ENCODE measurements around the gene NUAK2. TPM values are rescaled to one million over a fixed set of nuclear protein-coding genes. Genes with fewer than 3 reads are reported as not detected.

The NUAK2 gene
- total and polyA plus RNA-seq, 2 of the 4 experiments (the other 2 are of a cell fraction): 7.2 to 17.6 TPM

DNA sequence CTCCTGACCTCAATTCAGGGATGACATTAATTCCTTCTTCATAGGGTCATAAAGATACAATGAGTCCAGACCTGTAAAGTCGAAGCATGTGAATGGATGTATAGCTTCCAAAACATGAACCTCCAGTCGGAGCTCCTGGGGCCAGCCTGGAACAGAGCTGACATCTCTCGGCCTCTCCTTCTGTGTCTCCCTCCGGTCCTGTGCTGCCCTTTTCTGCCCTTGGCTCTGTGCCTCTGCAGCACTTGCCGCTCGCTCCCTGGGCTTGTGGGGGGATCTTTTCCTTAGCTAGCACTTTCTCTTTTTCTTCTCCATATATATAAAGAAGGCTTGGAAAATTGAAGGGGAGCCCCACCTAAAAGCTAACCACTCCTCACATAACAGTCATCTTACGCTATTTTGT lies 51.3 kb downstream of the NUAK2 start:
- Histone ChIP-seq H2AK9ac (replicated peaks; ENCODE audit: low read depth, low read length, poor library complexity) (peak overlapping the region; percentile 77), H3K4me2 (ENCODE audit: low read depth, low read length) (no peak overlapping the region), H3K9ac (ENCODE audit: low read depth, low read length) (no peak overlapping the region), H2AK5ac (ENCODE audit: low read depth, low read length) (peak overlapping the region; percentile 81), H3K9me3 (ENCODE audit: control insufficient read depth, insufficient read depth, low read length) (no peaks in the 10 kb centered on the region), H4K91ac (ENCODE audit: insufficient read depth, low read depth, low read length) (no peak overlapping the region), H3K4me1 (ENCODE audit: control insufficient read depth, insufficient read depth, low read length) (peaks cover 15% of the 10 kb centered on the region), H3K27ac (ENCODE audit: insufficient read depth, low read length) (no peak overlapping the region), H3K18ac (ENCODE audit: low read depth, low read length) (no peak overlapping the region), H3K27me3 (ENCODE audit: control insufficient read depth, insufficient read depth, low read length) (no peaks in the 10 kb centered on the region), H3K14ac (replicated peaks; ENCODE audit: low read depth, low read length) (peak overlapping the region; percentile 8; the same call in 1 of the 2 replicates), H2AFZ (replicated peaks; ENCODE audit: low read length, poor library complexity) (no peak overlapping the region), H2BK20ac (ENCODE audit: low read depth, low read length) (peak overlapping the region; percentile 16; the same call in 1 of the 2 replicates), H3K4me3 (ENCODE audit: insufficient read depth, low read depth, low read length) (no peak overlapping the region), H4K20me1 (ENCODE audit: insufficient read depth, low read length) (no peaks in the 10 kb centered on the region), H2BK15ac (ENCODE audit: low read depth, low read length) (no peak overlapping the region), H3K56ac (ENCODE audit: extremely low read depth, insufficient read depth, low read length) (no peak overlapping the region), H2BK5ac (ENCODE audit: low read depth, low read length, poor library complexity, severe bottlenecking) (no peak overlapping the region), H3K23ac (ENCODE audit: low read depth, low read length) (no peak overlapping the region), H3K79me1 (ENCODE audit: low read depth in 1 of 2, low read length in 2 of 2) (peaks cover 3% of the 10 kb centered on the region in 2 experiments; a peak in 2 of 4 replicates), H4K5ac (ENCODE audit: low read depth, low read length) (no peak overlapping the region), H4K8ac (ENCODE audit: low read depth in 2 of 2, low read length in 2 of 2) (no peak overlapping the region), H3K36me3 (ENCODE audit: control insufficient read depth, insufficient read depth, low read length) (peaks cover 2% of the 10 kb centered on the region; the same call in 1 of the 2 replicates), H2BK120ac (ENCODE audit: low read depth, low read length) (peak overlapping the region; percentile 10; the same call in 1 of the 2 replicates), H3K9me1 (ENCODE audit: insufficient read depth, low read length) (peaks cover 11% of the 10 kb centered on the region), H3K4ac (ENCODE audit: low read depth, low read length) (0 out of 2 replicates have a peak overlapping the region, but pooled peaks have one; percentile 44)
- no TSS peak for BruUV-seq (replicated peaks)
- ATAC-seq (ENCODE audit: low read depth) (no peak), DNase-seq (no peak)
- WGBS, 2 experiments (ENCODE audit: extremely low coverage in 2 of 2, insufficient read length in 1 of 2): no CpG with 5 or more reads among the region's 7 CpGs
- POLR2A ChIA-PET (ENCODE audit: unreplicated experiment): no interaction called here
- in situ Hi-C loops (cut with MboI; ENCODE audit: low sequenced_read_pairs): loop anchor here (10.0 to 25.0 kb wide), 2 partner anchors 215 to 458 kb away; no protein-coding TSS in a partner anchor
- TF ChIP-seq RFX5 (IDR thresholded peaks at IDR 0.05; ENCODE audit: low read depth, low read length) (no peak), FOS (IDR thresholded peaks at IDR 0.05; ENCODE audit: low read depth, low read length) (no peak), SMC3 (IDR thresholded peaks at IDR 0.05; ENCODE audit: low read depth, low read length) (no peak), RCOR1 (IDR thresholded peaks at IDR 0.05; ENCODE audit: insufficient replicate concordance, low read length) (no peak), POLR2A (IDR thresholded peaks at IDR 0.05; ENCODE audit: low read depth, low read length) (no peak), RAD21 (IDR thresholded peaks at IDR 0.05; ENCODE audit: low read length) (no peak), MXI1 (IDR thresholded peaks at IDR 0.05; ENCODE audit: borderline replicate concordance, low read depth, low read length) (no peak), CHD1 (IDR thresholded peaks at IDR 0.05; ENCODE audit: low read depth, low read length) (no peak), BHLHE40 (IDR thresholded peaks at IDR 0.05; ENCODE audit: low read depth, low read length) (no peak), CTCF (conservative IDR thresholded peaks at IDR 0.05; ENCODE audit: low read depth, low read length) (no peak), MAZ (IDR thresholded peaks at IDR 0.05; ENCODE audit: borderline replicate concordance, low read depth, low read length) (no peak)
- TF ChIP-seq, protein P1, sequence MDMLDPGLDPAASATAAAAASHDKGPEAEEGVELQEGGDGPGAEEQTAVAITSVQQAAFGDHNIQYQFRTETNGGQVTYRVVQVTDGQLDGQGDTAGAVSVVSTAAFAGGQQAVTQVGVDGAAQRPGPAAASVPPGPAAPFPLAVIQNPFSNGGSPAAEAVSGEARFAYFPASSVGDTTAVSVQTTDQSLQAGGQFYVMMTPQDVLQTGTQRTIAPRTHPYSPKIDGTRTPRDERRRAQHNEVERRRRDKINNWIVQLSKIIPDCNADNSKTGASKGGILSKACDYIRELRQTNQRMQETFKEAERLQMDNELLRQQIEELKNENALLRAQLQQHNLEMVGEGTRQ (IDR thresholded peaks at IDR 0.05; ENCODE audit: low read depth, low read length): no peak
- dilution Hi-C loops (cut with HindIII; ENCODE audit: low sequenced_read_pairs, unreplicated experiment): no loop called here
- intact Hi-C loops (cut with micrococcal nuclease): loop anchor here (5.0 kb wide), 1 partner anchor 162 kb away; no protein-coding TSS in a partner anchor
- CTCF ChIA-PET: interaction anchor here (0.8 to 3.5 kb wide), 7 partner anchors 14 to 254 kb away, joined by 3 to 35 read pairs (median 5); no protein-coding TSS in a partner anchor
